Ishikawa (cell line): ENCODE measurements around the gene CTSS.

Source experiments
- CEBPB ChIP-seq: IDR thresholded peaks from 2 replicates; pipeline ENCODE4 v1.6.1; 2012
- CREB1 ChIP-seq: IDR thresholded peaks from 2 replicates; pipeline ENCODE4 v1.6.1; 2012; ENCODE audit warnings: low read depth
- EGR1 ChIP-seq: IDR thresholded peaks from 2 replicates; pipeline ENCODE4 v1.6.1; 2012
- EP300 ChIP-seq: IDR thresholded peaks from 2 replicates; pipeline ENCODE4 v1.6.1; 2012; ENCODE audit warnings: borderline replicate concordance
- FOXM1 ChIP-seq: IDR thresholded peaks from 2 replicates; pipeline ENCODE4 v1.6.1; 2012; ENCODE audit warnings: low read depth, borderline replicate concordance
- NFIC ChIP-seq: IDR thresholded peaks from 2 replicates; pipeline ENCODE4 v1.6.1; 2012
- RAD21 ChIP-seq: IDR thresholded peaks from 2 replicates; pipeline ENCODE4 v1.6.1; 2012; ENCODE audit warnings: low read depth
- TAF1 ChIP-seq: IDR thresholded peaks from 2 replicates; pipeline ENCODE4 v1.6.1; 2012; ENCODE audit warnings: low read depth, mild to moderate bottlenecking
- TCF12 ChIP-seq: IDR thresholded peaks from 2 replicates; pipeline ENCODE4 v1.6.1; 2012; ENCODE audit warnings: low read depth
- TEAD4 ChIP-seq: IDR thresholded peaks from 2 replicates; pipeline ENCODE4 v1.6.1; 2012
- YY1 ChIP-seq: IDR thresholded peaks from 2 replicates; pipeline ENCODE4 v1.6.1; 2012; ENCODE audit warnings: low read depth
- ZBTB7A ChIP-seq: IDR thresholded peaks from 2 replicates; pipeline ENCODE4 v1.6.1; 2012; ENCODE audit warnings: low read depth
- TF ChIP-seq, protein P1 (sequence below): IDR thresholded peaks from 2 replicates; pipeline ENCODE4 v1.6.1; 2012; ENCODE audit warnings: low read depth, mild to moderate bottlenecking
- TF ChIP-seq, protein P2 (sequence below): IDR thresholded peaks from 2 replicates; pipeline ENCODE4 v1.6.1; 2012
- TF ChIP-seq, protein P3 (sequence below): IDR thresholded peaks from 2 replicates; pipeline ENCODE4 v1.6.1; 2012

CTSS gene

DNA sequence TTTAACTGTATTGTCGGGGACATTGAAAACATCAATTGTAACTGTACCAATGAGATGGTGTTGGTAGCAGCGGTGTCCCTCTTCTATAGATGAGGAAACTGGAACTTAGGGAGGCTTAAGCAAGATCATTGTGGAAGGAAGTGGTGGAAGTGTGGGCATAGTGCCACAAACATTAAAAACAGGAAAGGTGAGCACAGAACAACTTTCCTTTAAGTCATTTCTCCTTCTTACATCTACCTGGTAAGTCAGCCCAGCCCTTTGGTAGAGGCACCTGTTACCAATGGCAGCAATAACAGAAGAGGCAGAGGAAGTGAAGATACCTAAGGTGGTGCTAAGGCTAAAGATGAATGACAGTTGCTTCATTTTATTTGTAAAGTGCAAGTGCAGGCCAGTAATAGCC lies 12.0 kb upstream of the CTSS start:
- TF ChIP-seq CREB1 = no peak
- no peak for TF ChIP-seq TEAD4
- TF ChIP-seq NFIC = no peak
- TF ChIP-seq ZBTB7A = no peak
- no peak for TF ChIP-seq TCF12
- no peak for TF ChIP-seq RAD21
- TF ChIP-seq, protein P1, sequence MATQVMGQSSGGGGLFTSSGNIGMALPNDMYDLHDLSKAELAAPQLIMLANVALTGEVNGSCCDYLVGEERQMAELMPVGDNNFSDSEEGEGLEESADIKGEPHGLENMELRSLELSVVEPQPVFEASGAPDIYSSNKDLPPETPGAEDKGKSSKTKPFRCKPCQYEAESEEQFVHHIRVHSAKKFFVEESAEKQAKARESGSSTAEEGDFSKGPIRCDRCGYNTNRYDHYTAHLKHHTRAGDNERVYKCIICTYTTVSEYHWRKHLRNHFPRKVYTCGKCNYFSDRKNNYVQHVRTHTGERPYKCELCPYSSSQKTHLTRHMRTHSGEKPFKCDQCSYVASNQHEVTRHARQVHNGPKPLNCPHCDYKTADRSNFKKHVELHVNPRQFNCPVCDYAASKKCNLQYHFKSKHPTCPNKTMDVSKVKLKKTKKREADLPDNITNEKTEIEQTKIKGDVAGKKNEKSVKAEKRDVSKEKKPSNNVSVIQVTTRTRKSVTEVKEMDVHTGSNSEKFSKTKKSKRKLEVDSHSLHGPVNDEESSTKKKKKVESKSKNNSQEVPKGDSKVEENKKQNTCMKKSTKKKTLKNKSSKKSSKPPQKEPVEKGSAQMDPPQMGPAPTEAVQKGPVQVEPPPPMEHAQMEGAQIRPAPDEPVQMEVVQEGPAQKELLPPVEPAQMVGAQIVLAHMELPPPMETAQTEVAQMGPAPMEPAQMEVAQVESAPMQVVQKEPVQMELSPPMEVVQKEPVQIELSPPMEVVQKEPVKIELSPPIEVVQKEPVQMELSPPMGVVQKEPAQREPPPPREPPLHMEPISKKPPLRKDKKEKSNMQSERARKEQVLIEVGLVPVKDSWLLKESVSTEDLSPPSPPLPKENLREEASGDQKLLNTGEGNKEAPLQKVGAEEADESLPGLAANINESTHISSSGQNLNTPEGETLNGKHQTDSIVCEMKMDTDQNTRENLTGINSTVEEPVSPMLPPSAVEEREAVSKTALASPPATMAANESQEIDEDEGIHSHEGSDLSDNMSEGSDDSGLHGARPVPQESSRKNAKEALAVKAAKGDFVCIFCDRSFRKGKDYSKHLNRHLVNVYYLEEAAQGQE = no peak

DNA sequence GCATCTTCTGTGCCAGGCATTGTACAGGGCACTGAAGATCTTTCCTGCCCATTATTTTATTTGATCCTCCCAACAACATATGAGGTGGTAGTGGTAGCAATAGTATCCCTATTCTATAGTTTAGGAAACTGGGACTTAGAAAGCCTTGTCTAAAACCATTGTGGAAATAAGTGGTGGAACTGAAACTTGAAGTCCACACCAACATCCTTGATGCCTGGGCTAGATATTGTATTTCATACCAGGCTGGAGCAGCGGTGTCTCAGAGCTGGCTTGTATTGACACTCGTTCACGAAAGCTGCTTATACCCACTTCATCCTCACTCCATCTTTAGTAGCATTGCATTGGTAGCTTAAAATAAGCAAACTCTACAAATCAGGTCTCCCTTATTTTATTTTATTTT lies 9.7 kb upstream of the CTSS start:
- TF ChIP-seq, protein P2, sequence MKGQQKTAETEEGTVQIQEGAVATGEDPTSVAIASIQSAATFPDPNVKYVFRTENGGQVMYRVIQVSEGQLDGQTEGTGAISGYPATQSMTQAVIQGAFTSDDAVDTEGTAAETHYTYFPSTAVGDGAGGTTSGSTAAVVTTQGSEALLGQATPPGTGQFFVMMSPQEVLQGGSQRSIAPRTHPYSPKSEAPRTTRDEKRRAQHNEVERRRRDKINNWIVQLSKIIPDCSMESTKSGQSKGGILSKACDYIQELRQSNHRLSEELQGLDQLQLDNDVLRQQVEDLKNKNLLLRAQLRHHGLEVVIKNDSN = no peak
- no peak for TF ChIP-seq ZBTB7A
- no peak for TF ChIP-seq YY1
- TF ChIP-seq TCF12 = no peak
- TF ChIP-seq RAD21 = no peak
- TF ChIP-seq CEBPB = no peak
- no peak for TF ChIP-seq TEAD4
- TF ChIP-seq, protein P1 = no peak
- TF ChIP-seq, protein P3, sequence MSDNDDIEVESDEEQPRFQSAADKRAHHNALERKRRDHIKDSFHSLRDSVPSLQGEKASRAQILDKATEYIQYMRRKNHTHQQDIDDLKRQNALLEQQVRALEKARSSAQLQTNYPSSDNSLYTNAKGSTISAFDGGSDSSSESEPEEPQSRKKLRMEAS = no peak
- TF ChIP-seq EP300 = no peak
- no peak for TF ChIP-seq TAF1
- no peak for TF ChIP-seq CREB1
- no peak for TF ChIP-seq FOXM1
- TF ChIP-seq NFIC = no peak
- no peak for TF ChIP-seq EGR1

DNA sequence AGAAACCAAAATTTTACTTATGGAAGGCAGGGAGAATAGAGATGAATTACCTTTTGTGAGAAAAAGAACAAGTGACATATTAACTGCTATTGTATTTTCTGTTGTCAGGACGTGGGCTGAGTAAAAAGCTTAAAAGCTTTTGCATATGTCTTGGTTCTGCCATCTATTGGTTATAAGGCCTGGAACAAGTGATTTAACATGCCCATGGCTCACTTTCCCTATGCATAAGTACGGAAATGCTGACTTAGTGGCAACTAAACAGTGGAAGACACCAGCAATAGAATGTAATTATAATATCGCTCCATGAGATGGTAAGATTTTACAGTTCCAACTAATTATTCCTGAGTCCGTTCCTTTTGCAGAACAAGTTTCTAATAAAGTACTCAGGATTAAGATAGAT lies 6.7 kb upstream of the CTSS start:
- TF ChIP-seq, protein P1 = no peak

DNA sequence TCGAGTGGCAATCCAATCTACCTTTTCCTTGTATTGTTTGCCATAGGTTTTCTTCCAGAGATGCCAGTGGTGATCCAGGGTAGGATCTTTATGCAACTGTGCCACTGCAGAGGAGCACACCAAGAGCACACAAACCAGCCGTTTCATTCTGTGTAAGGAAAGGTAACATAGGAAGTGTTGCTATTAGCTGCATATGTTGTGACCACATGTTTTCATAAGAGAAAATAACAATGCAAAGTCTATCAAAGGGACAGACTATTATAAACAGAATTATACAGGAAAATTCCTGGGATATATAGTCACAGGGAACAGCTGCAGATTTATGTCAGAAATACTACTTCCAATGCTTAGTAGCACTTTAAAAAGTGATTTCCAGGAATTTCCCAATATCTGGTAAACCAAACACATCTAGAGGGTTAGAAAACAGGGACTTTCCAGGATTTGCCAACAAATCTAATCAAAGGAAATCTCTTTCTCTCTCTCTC lies 919 bp downstream of the CTSS start:
- TF ChIP-seq, protein P3 = no peak
- TF ChIP-seq CEBPB (no peak), TAF1 (no peak), TCF12 (no peak), EP300 (no peak), NFIC (no peak), TEAD4 (no peak), CREB1 (no peak)
- TF ChIP-seq, protein P1 = no peak
